Activated T-helper 2 cell treated with anti-CD3 and anti-CD28 coated beads, Interferon-gamma antibody, Interleukin-2, Interleukin-4, amounts not matched to agents 10 μg/mL and 5 μg/mL and 100 μg/mL, durations not matched to agents 14 hours and 24 hours and 36 hours (primary cell): ENCODE data around the gene FAM3B. TPM values are rescaled to one million over a fixed set of nuclear protein-coding genes. Genes with fewer than 3 reads are reported as not detected.

Experiments
- DNase-seq: peaks from one replicate; pipeline ENCODE4 v3.0.0; 2021; ENCODE audit warnings: low spot score
- H3K27ac Mint-ChIP-seq: one replicate; pipeline ENCODE4 v1.8.0; 2021; ENCODE audit warnings: mixed read lengths
- H3K27me3 Mint-ChIP-seq: one replicate; pipeline ENCODE4 v1.8.0; 2021; ENCODE audit warnings: low read depth, mixed read lengths
- H3K36me3 Mint-ChIP-seq: one replicate; pipeline ENCODE4 v1.8.0; 2021; ENCODE audit warnings: low read depth, mixed read lengths
- H3K4me1 Mint-ChIP-seq: one replicate; pipeline ENCODE4 v1.8.0; 2021; ENCODE audit warnings: low read depth, mixed read lengths
- H3K4me3 Mint-ChIP-seq: one replicate; pipeline ENCODE4 v1.8.0; 2021; ENCODE audit warnings: low read depth, mild to moderate bottlenecking, moderate library complexity, mixed read lengths
- H3K9me3 Mint-ChIP-seq: one replicate; pipeline ENCODE4 v1.8.0; 2021; ENCODE audit warnings: mixed read lengths
- intact Hi-C: fragments of 100-400 bp; cut with micrococcal nuclease; formaldehyde crosslinking; loops from one replicate; pipeline ENCODE4 v1.15.1; 2023
- total RNA-seq: library from RNA; stranded (reverse); gene quantifications from 2 replicates; pipeline ENCODE4 v1.2.3, GENCODE V29; 2022

The FAM3B gene, protein sequence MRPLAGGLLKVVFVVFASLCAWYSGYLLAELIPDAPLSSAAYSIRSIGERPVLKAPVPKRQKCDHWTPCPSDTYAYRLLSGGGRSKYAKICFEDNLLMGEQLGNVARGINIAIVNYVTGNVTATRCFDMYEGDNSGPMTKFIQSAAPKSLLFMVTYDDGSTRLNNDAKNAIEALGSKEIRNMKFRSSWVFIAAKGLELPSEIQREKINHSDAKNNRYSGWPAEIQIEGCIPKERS
- not detected in 2 replicates for total RNA-seq

DNA sequence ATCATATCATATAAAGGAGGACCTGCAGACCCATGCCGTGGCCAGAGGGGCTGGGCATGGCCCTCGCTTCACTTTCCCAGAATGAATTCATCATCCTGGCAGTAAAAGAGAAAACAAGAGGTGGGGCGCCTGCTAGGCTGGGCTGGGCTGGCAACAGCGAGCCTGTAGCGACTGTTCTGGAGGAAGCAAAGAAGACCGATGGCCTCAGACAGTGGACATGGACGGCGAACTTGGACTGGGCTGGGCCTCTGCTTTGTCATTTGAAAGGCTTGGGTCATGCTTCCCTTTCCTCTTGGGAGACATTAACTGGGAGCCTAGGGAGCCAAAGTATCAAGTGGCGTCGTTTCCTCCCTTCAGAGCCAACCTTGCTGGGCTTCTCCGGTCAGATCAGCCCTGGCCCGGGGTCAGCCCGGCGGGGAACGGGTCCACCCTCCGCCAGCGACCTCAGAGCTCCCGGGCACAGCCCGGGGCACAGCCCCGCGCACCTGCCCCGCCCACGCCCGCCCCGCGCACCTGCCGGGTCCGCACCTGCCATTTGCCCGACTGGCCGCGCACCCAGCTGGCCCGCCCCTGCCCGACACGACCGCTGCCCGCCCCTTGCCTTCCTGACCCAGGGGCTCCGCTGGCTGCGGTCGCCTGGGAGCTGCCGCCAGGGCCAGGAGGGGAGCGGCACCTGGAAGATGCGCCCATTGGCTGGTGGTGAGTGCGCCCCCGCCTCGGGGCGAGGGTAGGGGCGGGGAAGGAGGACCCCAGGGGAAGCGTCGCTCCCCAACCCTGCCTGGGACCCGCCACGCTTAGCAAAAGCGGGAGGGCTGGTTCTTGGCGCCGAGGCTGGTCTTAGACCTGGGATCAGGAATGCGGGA lies at the start of gene FAM3B:
TSS of gene FAM3B (plus strand) at position 602 of the 863 bp plus-strand sequence. CDS start at position 681, 79 bp downstream.
- H3K9me3 Mint-ChIP-seq: no peaks in the 10 kb centered on the region
- peaks cover 51% of the 10 kb centered on the region for H3K27me3 Mint-ChIP-seq
- no peaks in the 10 kb centered on the region for H3K4me1 Mint-ChIP-seq
- no peaks in the 10 kb centered on the region for H3K36me3 Mint-ChIP-seq
- no peak within 1 kb of the TSS for H3K4me3 Mint-ChIP-seq
- no peak for DNase-seq
- intact Hi-C loops: no loop called here
- H3K27ac Mint-ChIP-seq: no peak within 1 kb of the TSS

- Mint-ChIP-seq H3K4me1 (no peaks in the 10 kb centered on the region), H3K27ac (no peak overlapping the region), H3K9me3 (peaks cover 6% of the 10 kb centered on the region), H3K27me3 (peaks cover 10% of the 10 kb centered on the region), H3K4me3 (no peak overlapping the region), H3K36me3 (no peaks in the 10 kb centered on the region)
- no peak for DNase-seq
- intact Hi-C loops: no loop called here
These were observed 49.3 kb upstream of the FAM3B start for GRCh38 chr21:41267346-41267745.

DNA sequence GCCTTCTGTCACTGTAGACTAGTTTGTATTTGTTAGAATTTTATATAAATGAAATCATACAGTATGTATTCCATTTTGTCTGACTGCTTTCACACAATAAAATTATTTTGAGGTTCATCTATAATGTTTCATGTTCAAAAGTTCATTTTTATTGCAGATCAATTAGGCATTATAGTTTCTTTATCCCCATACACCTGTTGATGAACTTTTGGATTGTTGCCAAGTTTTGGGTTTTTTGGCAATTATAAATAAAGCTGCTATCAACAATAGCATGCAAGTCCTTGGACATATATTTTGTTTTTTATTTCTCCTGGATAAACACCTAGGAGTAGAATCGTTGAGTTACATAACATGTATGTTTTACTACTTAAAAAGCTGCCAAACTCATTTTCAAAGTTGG lies 47.1 kb upstream of the FAM3B start:
- peaks cover 14% of the 10 kb centered on the region for H3K9me3 Mint-ChIP-seq
- H3K36me3 Mint-ChIP-seq: no peaks in the 10 kb centered on the region
- no peak overlapping the region for H3K27ac Mint-ChIP-seq
- no peak overlapping the region for H3K4me3 Mint-ChIP-seq
- peaks cover 5% of the 10 kb centered on the region for H3K27me3 Mint-ChIP-seq
- intact Hi-C loops: no loop called here
- DNase-seq: no peak
- H3K4me1 Mint-ChIP-seq: no peaks in the 10 kb centered on the region

GRCh38 chr21:41277196-41277595 lies 39.4 kb upstream of the FAM3B start:
- Mint-ChIP-seq H3K4me1 (no peaks in the 10 kb centered on the region), H3K9me3 (peaks cover 9% of the 10 kb centered on the region), H3K27ac (no peak overlapping the region), H3K36me3 (no peaks in the 10 kb centered on the region), H3K4me3 (no peak overlapping the region), H3K27me3 (no peaks in the 10 kb centered on the region)
- DNase-seq: no peak
- intact Hi-C loops: no loop called here

DNA sequence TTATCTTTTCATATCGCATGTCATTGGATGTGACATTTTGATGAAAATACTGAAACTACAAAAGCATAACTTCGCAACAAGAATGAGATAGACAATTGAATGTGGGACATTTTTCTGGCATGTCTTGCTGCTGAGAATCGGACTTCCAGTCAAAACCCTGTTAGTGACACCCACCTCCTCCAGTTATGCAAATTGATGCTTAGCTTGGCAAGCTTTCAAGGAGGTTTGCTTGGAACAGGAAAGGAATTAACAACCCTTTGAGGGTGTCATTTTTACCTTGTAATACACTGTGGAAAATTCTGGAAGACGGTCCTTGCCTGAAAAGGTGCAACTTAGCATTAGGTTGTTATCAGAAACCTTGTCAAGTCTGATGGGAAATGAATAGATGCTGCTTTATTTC lies 38.8 kb upstream of the FAM3B start:
- intact Hi-C loops: no loop called here
- H3K9me3 Mint-ChIP-seq: peaks cover 3% of the 10 kb centered on the region
- peaks cover under 1% of the 10 kb centered on the region for H3K27me3 Mint-ChIP-seq
- H3K27ac Mint-ChIP-seq: no peak overlapping the region
- H3K4me3 Mint-ChIP-seq: no peak overlapping the region
- no peak for DNase-seq
- H3K36me3 Mint-ChIP-seq: no peaks in the 10 kb centered on the region
- H3K4me1 Mint-ChIP-seq: no peaks in the 10 kb centered on the region

DNA sequence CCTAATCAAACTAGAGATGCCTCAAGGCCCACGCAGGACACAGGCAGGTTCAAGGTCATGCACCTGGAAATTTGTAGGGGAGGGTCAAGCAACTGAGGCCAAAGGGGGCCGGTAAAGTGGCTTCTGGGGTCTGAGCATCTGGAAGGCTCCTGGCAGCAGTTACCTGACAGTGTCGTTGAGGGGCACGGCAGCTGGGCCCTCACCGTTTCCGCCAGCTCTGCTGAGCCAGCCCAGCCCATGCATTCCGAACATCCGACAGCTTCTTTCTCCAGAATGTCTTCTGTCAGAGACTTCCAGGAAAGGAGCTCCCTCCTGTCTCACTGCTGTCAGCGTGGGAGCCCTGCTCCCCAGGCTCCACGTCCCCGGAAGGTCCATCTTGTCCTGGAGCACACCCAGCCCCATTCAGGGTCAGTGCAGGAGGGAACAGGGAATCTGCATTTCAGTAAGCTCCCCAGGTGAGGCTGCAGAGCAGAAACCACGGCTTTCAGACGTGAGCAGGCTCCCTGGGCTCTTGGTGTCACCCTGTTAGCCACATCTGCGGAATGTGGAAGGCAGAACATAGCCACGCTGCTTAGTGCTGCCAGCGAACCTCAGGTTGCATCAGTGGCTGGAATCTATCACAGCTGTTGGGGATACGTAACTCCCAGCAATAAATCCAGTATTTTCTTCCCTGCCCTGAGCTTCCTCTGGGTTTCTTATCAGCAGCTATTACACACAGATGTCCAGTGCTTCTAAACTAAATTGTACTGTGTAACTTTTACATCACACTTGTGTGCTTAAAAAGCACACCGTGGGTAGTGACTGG lies 36.3 kb upstream of the FAM3B start:
- Mint-ChIP-seq H3K4me3 (no peak overlapping the region), H3K4me1 (no peaks in the 10 kb centered on the region), H3K36me3 (no peaks in the 10 kb centered on the region), H3K27me3 (peaks cover 7% of the 10 kb centered on the region), H3K9me3 (no peaks in the 10 kb centered on the region), H3K27ac (no peak overlapping the region)
- intact Hi-C loops: no loop called here
- no peak for DNase-seq

GRCh38 chr21:41282412-41282811 lies 34.2 kb upstream of the FAM3B start:
- DNase-seq: no peak
- no peak overlapping the region for H3K4me3 Mint-ChIP-seq
- H3K27ac Mint-ChIP-seq: no peak overlapping the region
- no peaks in the 10 kb centered on the region for H3K9me3 Mint-ChIP-seq
- H3K4me1 Mint-ChIP-seq: no peaks in the 10 kb centered on the region
- intact Hi-C loops: no loop called here
- peaks cover 12% of the 10 kb centered on the region for H3K27me3 Mint-ChIP-seq
- no peaks in the 10 kb centered on the region for H3K36me3 Mint-ChIP-seq

GRCh38 chr21:41283211-41283818 lies 33.3 kb upstream of the FAM3B start:
- Mint-ChIP-seq H3K4me1 (no peaks in the 10 kb centered on the region), H3K4me3 (no peak overlapping the region), H3K27ac (no peak overlapping the region), H3K36me3 (no peaks in the 10 kb centered on the region), H3K9me3 (no peaks in the 10 kb centered on the region), H3K27me3 (peaks cover 19% of the 10 kb centered on the region)
- intact Hi-C loops: loop anchor here (1.0 kb wide), 1 partner anchor 177 kb away; no protein-coding TSS in a partner anchor
- peak; percentile 20 for DNase-seq

DNA sequence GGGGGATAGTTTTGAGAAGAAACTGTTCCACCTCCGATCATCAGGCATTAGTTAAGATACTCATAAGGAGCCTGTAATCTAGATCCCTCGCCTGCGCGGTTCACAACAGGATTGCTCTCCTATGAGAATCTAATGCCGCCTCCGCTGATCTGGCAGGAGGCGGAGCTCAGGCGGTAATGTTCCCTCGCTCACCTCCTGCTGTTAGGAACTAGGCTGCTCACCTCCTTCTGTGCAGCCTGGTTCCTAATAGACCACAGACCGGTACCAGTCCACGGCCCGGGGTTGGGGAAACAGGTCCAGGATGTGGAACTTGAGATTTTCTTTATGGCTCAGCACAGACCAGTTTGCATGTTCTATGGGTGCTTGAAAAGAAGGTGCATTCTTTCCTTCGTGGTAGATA lies 27.2 kb upstream of the FAM3B start:
- H3K9me3 Mint-ChIP-seq: no peaks in the 10 kb centered on the region
- no peak for DNase-seq
- peaks cover 33% of the 10 kb centered on the region for H3K27me3 Mint-ChIP-seq
- H3K36me3 Mint-ChIP-seq: no peaks in the 10 kb centered on the region
- H3K4me3 Mint-ChIP-seq: no peak overlapping the region
- no peak overlapping the region for H3K27ac Mint-ChIP-seq
- H3K4me1 Mint-ChIP-seq: peaks cover 3% of the 10 kb centered on the region
- intact Hi-C loops: no loop called here

- Mint-ChIP-seq H3K9me3 (no peaks in the 10 kb centered on the region), H3K4me3 (no peak overlapping the region), H3K36me3 (no peaks in the 10 kb centered on the region), H3K27ac (no peak overlapping the region), H3K4me1 (peaks cover 3% of the 10 kb centered on the region), H3K27me3 (peaks cover 33% of the 10 kb centered on the region)
- no peak for DNase-seq
- intact Hi-C loops: no loop called here
These were observed 26.3 kb upstream of the FAM3B start for GRCh38 chr21:41290106-41290799.

- no peak for DNase-seq
- H3K27ac Mint-ChIP-seq: no peak overlapping the region
- H3K4me3 Mint-ChIP-seq: no peak overlapping the region
- peaks cover 3% of the 10 kb centered on the region for H3K4me1 Mint-ChIP-seq
- no peaks in the 10 kb centered on the region for H3K36me3 Mint-ChIP-seq
- H3K27me3 Mint-ChIP-seq: peaks cover 22% of the 10 kb centered on the region
- intact Hi-C loops: no loop called here
- no peaks in the 10 kb centered on the region for H3K9me3 Mint-ChIP-seq
These were observed 21.9 kb upstream of the FAM3B start for GRCh38 chr21:41294548-41295231.
